Karpas-422 (cell line): ENCODE results near the gene TSC22D2. TPM values are rescaled to one million over a fixed set of nuclear protein-coding genes. Genes with fewer than 3 reads are reported as not detected.
"Not testable (repeated sequence)": the region's sequence is repeated elsewhere in the genome, so short reads cannot be mapped to it uniquely, and the experiment has no call there.

Experiments used
- DNase-seq: peaks from one replicate; pipeline ENCODE4 v3.0.0-alpha.2; 2015
- H2AFZ ChIP-seq: fragments of 200-600 bp; sonication (generic); 2 replicates; pipeline ENCODE4 v1.6.1; 2014; ENCODE audit warnings: antibody characterized with exemption, low read length, mixed read lengths
- H3K27ac ChIP-seq: fragments of 200-600 bp; sonication (generic); 2 replicates; pipeline ENCODE4 v1.5.1; 2014; ENCODE audit warnings: mild to moderate bottlenecking, low read length, moderate library complexity
- H3K27me3 ChIP-seq: fragments of 200-600 bp; sonication (generic); 2 replicates; pipeline ENCODE4 v1.6.1; 2014; ENCODE audit warnings: low read length, mixed read lengths
- H3K36me3 ChIP-seq: fragments of 200-600 bp; sonication (generic); 2 replicates; pipeline ENCODE4 v1.6.1; 2014; ENCODE audit warnings: low read length, mixed read lengths; ENCODE audit not compliant: insufficient read depth
- H3K4me1 ChIP-seq: fragments of 200-600 bp; sonication (generic); 2 replicates; pipeline ENCODE4 v1.6.1; 2014; ENCODE audit warnings: mild to moderate bottlenecking, low read length, mixed read lengths
- H3K4me2 ChIP-seq: fragments of 200-600 bp; sonication (generic); 2 replicates; pipeline ENCODE4 v1.6.1; 2014; ENCODE audit warnings: low read length, low read depth, mild to moderate bottlenecking; ENCODE audit not compliant: poor library complexity, severe bottlenecking
- H3K4me3 ChIP-seq: fragments of 200-600 bp; sonication (generic); 2 replicates; pipeline ENCODE4 v1.5.1; 2014; ENCODE audit warnings: mild to moderate bottlenecking, antibody characterized with exemption, low read length, mixed read lengths
- H3K79me2 ChIP-seq: fragments of 200-600 bp; sonication (generic); 2 replicates; pipeline ENCODE4 v1.6.1; 2014; ENCODE audit warnings: mild to moderate bottlenecking, low read length, mixed read lengths
- H3K9ac ChIP-seq: fragments of 200-600 bp; sonication (generic); 2 replicates; pipeline ENCODE4 v1.6.0; 2014; ENCODE audit warnings: low read length
- H3K9me2 ChIP-seq: fragments of 200-600 bp; sonication (generic), shearing (Covaris generic); replicated peaks from 2 replicates; pipeline ENCODE4 v1.6.0; 2014; ENCODE audit warnings: mild to moderate bottlenecking, low read length, moderate library complexity; ENCODE audit not compliant: insufficient read depth
- H3K9me3 ChIP-seq: fragments of 300-700, 200-600 bp; sonication (generic); 2 replicates; pipeline ENCODE4 v1.6.1; 2014; ENCODE audit warnings: low read length, mixed read lengths
- H4K20me1 ChIP-seq: fragments of 200-600 bp; sonication (generic); 2 replicates; pipeline ENCODE4 v1.6.1; 2014; ENCODE audit warnings: mild to moderate bottlenecking, antibody characterized with exemption, low read length, low read depth; ENCODE audit not compliant: insufficient read depth
- total RNA-seq: library from RNA; depleted of rRNA; stranded (reverse); fragments of >200 nt; shearing (Covaris generic); gene quantifications from 2 replicates; pipeline ENCODE4 v1.2.3, GENCODE V29; 2014; ENCODE audit warnings: low replicate concordance

Gene TSC22D2
- total RNA-seq, 1 experiment from 2014 or later = 44.4 TPM

DNA sequence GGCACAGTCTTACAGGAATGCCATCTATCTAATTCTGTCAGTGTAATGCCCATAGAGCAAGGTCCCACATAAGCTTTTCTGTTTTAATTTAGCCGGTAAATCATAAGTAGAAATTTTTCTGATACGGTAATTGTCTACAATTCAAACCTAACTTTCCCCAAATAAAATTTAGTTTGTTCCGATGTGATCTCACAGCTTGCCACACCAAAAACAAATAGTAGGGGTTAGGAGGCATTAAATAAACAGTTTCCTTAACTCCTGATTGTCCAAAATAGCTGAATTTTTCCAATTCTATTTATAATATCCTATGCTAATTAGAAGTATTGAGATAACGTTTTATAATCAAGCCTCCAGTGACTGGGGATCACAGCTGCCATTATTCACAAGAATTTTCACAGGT lies 53.3 kb downstream of the TSC22D2 start:
- Histone ChIP-seq H3K4me1 (no peaks in the 10 kb centered on the region), H3K79me2 (peaks cover 20% of the 10 kb centered on the region), H3K27me3 (no peaks in the 10 kb centered on the region), H3K9me2 (no peaks in the 10 kb centered on the region), H3K4me2 (no peak overlapping the region), H3K4me3 (no peak overlapping the region), H3K27ac (no peak overlapping the region), H4K20me1 (no peaks in the 10 kb centered on the region), H3K9me3 (no peaks in the 10 kb centered on the region), H2AFZ (no peak overlapping the region), H3K36me3 (peaks cover 19% of the 10 kb centered on the region; the same call in 1 of the 2 replicates), H3K9ac (no peak overlapping the region)
- no peak for DNase-seq

DNA sequence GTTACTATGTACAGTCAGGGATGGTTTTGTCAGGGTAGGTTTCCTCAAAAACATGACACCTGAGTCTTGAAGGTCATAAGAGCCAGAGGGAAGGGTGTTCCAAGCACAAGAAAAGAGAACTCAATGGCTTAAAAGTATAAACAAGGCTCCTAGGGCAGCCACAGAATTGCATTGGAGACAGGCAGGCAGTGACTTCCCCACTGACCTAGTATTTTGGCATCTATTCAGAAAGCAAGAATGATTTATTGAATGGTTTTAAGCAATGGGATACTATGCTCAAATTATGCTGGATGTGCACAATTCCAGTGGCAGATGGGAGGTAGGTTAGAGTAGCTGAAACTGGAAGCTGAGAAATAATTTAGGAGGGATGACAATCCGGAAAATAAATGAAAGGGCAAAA lies 54.0 kb downstream of the TSC22D2 start:
- Histone ChIP-seq H2AFZ (no peak overlapping the region), H3K4me2 (no peak overlapping the region), H3K27me3 (no peaks in the 10 kb centered on the region), H3K79me2 (peaks cover 13% of the 10 kb centered on the region), H4K20me1 (no peaks in the 10 kb centered on the region), H3K9ac (no peak overlapping the region), H3K4me3 (no peak overlapping the region), H3K36me3 (peaks cover 14% of the 10 kb centered on the region; the same call in 1 of the 2 replicates), H3K9me3 (no peaks in the 10 kb centered on the region), H3K9me2 (no peaks in the 10 kb centered on the region), H3K27ac (no peak overlapping the region), H3K4me1 (no peaks in the 10 kb centered on the region)
- no peak for DNase-seq

DNA sequence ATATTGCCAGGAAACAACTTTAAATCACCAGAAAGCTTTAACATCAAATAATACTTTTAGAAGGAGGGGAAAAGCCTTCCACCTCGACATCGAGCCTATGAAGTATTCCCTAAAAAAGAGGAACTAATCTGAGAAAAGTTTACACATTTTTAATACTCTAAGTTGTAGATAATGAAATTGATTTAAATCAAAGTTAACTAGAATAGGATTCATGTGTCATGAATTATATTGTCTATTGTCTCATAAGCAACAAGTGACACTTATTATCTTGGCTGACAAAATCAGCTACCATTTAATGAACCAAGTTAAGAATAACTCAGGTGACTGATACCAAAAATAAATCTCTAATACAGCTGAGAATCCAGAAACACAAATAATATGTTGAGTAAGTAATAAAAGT lies 56.6 kb downstream of the TSC22D2 start:
- Histone ChIP-seq H3K9me2 (no peaks in the 10 kb centered on the region), H3K79me2 (peaks cover 3% of the 10 kb centered on the region; the same call in 1 of the 2 replicates), H3K27ac (no peak overlapping the region), H3K4me2 (no peak overlapping the region), H3K4me1 (no peaks in the 10 kb centered on the region), H2AFZ (no peak overlapping the region), H3K36me3 (no peaks in the 10 kb centered on the region), H4K20me1 (no peaks in the 10 kb centered on the region), H3K9ac (no peak overlapping the region), H3K9me3 (no peaks in the 10 kb centered on the region), H3K27me3 (no peaks in the 10 kb centered on the region), H3K4me3 (no peak overlapping the region)
- no peak for DNase-seq

DNA sequence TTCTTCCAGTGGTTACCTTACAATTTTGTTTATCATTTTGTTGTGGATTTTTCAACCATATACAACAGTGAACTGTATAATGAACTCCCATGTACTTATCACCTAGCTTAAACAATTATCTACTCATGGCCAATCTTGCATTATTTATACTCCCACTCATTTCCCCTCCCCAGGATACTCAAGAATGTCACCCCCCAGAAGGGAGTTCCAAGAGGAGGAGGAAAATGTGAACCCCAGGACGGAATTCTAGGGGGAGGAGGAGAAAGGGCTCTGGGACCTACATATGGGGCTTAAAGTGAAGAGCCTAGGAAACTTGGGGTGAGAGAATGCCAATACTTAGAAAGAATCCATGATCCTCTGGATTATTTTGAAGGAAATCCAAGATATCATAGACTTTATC lies 59.3 kb downstream of the TSC22D2 start:
- Histone ChIP-seq H3K4me1 (no peaks in the 10 kb centered on the region), H4K20me1 (no peaks in the 10 kb centered on the region), H3K9ac (no peak overlapping the region), H2AFZ (no peak overlapping the region), H3K79me2 (no peaks in the 10 kb centered on the region), H3K4me2 (no peak overlapping the region), H3K27me3 (no peaks in the 10 kb centered on the region), H3K36me3 (no peaks in the 10 kb centered on the region), H3K4me3 (no peak overlapping the region), H3K9me3 (no peaks in the 10 kb centered on the region), H3K27ac (no peak overlapping the region), H3K9me2 (no peaks in the 10 kb centered on the region)
- DNase-seq = no peak

DNA sequence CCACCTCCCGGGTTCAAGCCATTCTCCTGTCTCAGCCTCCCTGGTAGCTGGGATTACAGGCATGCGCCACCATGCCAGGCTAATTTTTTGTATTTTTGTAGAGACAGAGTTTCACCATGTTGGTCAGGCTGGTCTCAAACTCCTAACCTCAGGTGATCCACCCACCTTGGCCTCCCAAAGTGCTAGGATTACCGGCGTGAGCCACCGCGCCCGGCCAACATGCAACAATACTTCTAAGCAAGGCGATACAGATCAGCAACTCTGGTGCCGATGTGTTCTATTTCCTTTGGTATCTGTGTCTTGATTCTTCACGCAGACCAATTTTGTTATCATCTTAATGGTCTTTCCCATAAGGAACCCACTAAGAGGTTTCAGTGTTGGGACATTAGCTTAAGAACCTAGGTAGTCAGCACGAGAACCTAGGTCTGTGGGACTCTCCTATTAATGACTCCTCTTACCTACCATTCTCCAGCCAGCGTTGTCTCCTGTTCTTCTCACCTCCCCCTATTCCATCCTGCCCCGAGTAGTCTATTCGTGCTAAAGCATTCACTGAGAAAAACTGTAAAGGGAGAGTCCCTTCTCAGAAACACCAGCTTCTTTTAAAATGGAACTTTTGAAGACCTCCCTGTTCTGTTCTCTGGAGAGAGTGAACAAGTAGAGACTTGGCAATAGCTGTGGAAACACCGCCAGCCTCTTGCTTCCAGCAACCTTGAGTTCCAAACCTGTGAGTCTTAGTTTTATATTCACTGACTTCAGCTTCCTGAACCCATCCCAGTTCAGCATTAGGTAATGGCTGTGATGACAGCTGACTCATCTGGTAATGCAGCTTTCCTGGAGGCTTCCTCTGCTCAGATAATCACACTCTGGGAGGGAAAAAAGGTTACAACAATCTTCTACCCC lies 61.2 kb downstream of the TSC22D2 start:
- H3K79me2 ChIP-seq = no peaks in the 10 kb centered on the region
- H4K20me1 ChIP-seq = no peaks in the 10 kb centered on the region
- H3K27ac ChIP-seq = no peak overlapping the region
- H3K4me1 ChIP-seq = no peaks in the 10 kb centered on the region
- no peak overlapping the region for H3K4me2 ChIP-seq
- no peak overlapping the region for H2AFZ ChIP-seq
- no peaks in the 10 kb centered on the region for H3K36me3 ChIP-seq
- no peaks in the 10 kb centered on the region for H3K9me3 ChIP-seq
- H3K9ac ChIP-seq = no peak overlapping the region
- no peak overlapping the region for H3K4me3 ChIP-seq
- no peaks in the 10 kb centered on the region for H3K9me2 ChIP-seq
- no peak for DNase-seq
- no peaks in the 10 kb centered on the region for H3K27me3 ChIP-seq

DNA sequence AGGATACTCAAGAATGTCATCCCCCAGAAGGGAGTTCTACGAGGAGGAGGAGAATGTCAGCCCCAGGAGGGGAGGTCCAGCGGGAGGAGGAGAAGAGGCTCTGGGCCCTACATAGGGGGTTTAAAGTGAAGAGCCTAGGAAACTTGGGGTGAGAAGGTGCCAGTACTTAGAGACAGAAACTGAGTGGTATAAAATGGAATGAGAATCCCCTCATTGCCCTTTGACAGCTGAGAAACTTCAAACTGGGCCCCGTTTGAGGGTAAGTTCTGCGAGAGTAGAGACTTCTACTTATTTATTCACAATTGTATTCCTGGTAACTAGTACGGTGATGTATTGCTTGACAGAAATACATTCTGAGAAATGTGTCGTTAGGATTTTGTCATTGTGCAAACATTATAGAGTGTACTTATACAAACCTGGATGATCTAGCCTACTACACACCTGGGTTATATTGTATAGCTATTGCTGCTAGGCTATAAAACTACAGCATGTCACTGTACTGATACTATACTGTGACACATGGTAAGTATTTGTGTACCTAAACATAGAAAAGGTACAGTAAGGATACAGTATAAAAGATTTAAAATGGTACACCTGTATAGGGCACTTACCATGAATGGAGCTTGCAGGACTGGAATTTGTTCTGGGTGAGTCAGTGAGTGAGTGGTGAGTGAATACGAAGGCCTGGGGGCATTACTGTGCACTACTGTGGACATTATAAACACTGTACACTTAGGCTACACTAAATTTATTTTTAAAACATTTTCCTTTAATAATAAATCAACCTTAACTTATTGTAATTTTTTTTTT lies 62.0 kb downstream of the TSC22D2 start:
- Histone ChIP-seq H2AFZ (no peak overlapping the region), H3K79me2 (no peaks in the 10 kb centered on the region), H3K9ac (no peak overlapping the region)

DNA sequence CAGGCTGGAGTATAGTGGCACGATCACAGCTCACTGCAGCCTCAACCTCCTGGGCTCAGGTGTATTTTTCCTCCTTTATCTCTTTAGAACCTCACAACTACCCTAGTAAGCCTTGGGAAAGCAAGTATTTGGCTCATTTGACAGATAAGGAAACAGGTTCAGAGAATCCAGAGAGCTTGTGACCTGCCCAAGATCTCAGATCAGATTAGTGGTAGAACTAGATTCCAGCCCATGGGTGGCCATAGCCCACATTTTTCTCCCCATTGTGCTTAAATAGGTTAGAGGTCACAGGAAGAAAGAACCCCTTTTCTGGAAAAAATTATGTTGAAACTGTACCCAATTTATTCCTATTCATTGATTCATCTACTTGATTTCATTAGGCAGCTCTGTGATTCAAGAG lies 64.3 kb downstream of the TSC22D2 start:
- no peaks in the 10 kb centered on the region for H4K20me1 ChIP-seq
- H3K9ac ChIP-seq = no peak overlapping the region
- no peak for DNase-seq
- H2AFZ ChIP-seq = no peak overlapping the region
- no peaks in the 10 kb centered on the region for H3K4me1 ChIP-seq
- H3K4me2 ChIP-seq = no peak overlapping the region
- no peak overlapping the region for H3K27ac ChIP-seq
- H3K9me2 ChIP-seq = no peaks in the 10 kb centered on the region
- no peaks in the 10 kb centered on the region for H3K27me3 ChIP-seq
- H3K79me2 ChIP-seq = no peaks in the 10 kb centered on the region
- no peaks in the 10 kb centered on the region; the same call in 1 of the 2 replicates for H3K36me3 ChIP-seq
- no peak overlapping the region for H3K4me3 ChIP-seq
- peaks cover 8% of the 10 kb centered on the region; the same call in 1 of the 2 replicates for H3K9me3 ChIP-seq

More for the DNA sequence above, 62.0 kb downstream of the TSC22D2 start:
- no peak overlapping the region for H3K4me3 ChIP-seq
- no peak for DNase-seq
- H3K36me3 ChIP-seq = no peaks in the 10 kb centered on the region
- no peak overlapping the region for H3K4me2 ChIP-seq
- no peaks in the 10 kb centered on the region for H3K27me3 ChIP-seq
- H3K9me3 ChIP-seq = no peaks in the 10 kb centered on the region
- H3K9me2 ChIP-seq = no peaks in the 10 kb centered on the region
- no peak overlapping the region for H3K27ac ChIP-seq
- H3K4me1 ChIP-seq = no peaks in the 10 kb centered on the region
- no peaks in the 10 kb centered on the region for H4K20me1 ChIP-seq

DNA sequence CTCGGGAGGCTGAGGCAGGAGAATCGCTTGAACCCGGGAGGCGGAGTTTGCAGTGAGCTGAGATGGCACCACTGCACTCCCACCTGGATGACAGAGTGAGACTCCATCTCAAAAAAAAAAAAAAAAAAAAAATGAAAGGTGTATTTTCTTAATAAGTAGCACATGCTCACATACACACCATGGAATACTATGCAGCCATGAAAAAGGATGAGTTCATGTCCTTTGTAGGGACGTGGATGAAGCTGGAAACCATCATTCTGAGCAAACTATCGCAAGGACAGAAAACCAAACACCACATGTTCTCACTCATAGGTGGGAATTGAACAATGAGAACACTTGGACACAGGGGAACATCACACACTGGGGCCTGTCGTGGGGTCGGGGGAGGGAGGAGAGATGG lies 65.1 kb downstream of the TSC22D2 start:
- not testable (repeated sequence) for H3K79me2 ChIP-seq, H3K9me2 ChIP-seq, H3K27me3 ChIP-seq, H3K4me1 ChIP-seq, DNase-seq, H2AFZ ChIP-seq, H3K9me3 ChIP-seq, H3K4me2 ChIP-seq, H3K9ac ChIP-seq, H3K4me3 ChIP-seq, H3K27ac ChIP-seq, H3K36me3 ChIP-seq, H4K20me1 ChIP-seq
